Suprapubic skin (tissue), 4 donors: ENCODE measurements around the gene CXCR3.

ENCODE experiments used
- CTCF ChIP-seq, 2 donors: fragments of 200-600 bp in 1 of 2; fragments of 450-650 bp in 1 of 2; sonication (generic) in 1 of 2; IDR thresholded peaks; one replicate each; pipeline ENCODE4 v1.5.1; 2016 to 2019; ENCODE audit warnings: antibody characterized with exemption in 2 of 2, mild to moderate bottlenecking in 1 of 2, moderate library complexity in 1 of 2
- EP300 ChIP-seq: sonication (generic); formaldehyde crosslinking; IDR thresholded peaks from one replicate; pipeline ENCODE4 v1.6.1; 2017; ENCODE audit warnings: antibody characterized with exemption
- POLR2A ChIP-seq, 2 donors: fragments of 450-650 bp; IDR thresholded peaks; one replicate each; pipeline ENCODE4 v1.6.1; 2017; ENCODE audit warnings: antibody characterized with exemption in 2 of 2, mild to moderate bottlenecking in 2 of 2, moderate library complexity in 2 of 2
- POLR2AphosphoS5 ChIP-seq, 3 donors: sonication (generic); formaldehyde crosslinking; IDR thresholded peaks; one replicate each; pipeline ENCODE4 v1.6.1; 2017; ENCODE audit warnings: antibody characterized with exemption in 3 of 3

GRCh38 chrX:71615954-71616353, 2.4 kb downstream of the CXCR3 start:
- TF ChIP-seq CTCF (IDR thresholded peaks at IDR 0.05) (no peak), POLR2AphosphoS5 (IDR thresholded peaks at IDR 0.05) (no peak), POLR2A (IDR thresholded peaks at IDR 0.05) (no peak), EP300 (no peak)
